Skin of body (tissue), 2 donors: ENCODE measurements around the gene NELFCD. TPM values are rescaled to one million over a fixed set of nuclear protein-coding genes. Genes with fewer than 3 reads are reported as not detected.
"Not testable (repeated sequence)": the region's sequence is repeated elsewhere in the genome, so short reads cannot be mapped to it uniquely, and the experiment has no call there.

ENCODE experiments used
- DNase-seq: peaks from one replicate; lab custom pipeline; 2025; lab: John Stamatoyannopoulos, UW
- total RNA-seq: library from RNA; depleted of rRNA; stranded (reverse); fragments of >200 nt; gene quantifications from one replicate; pipeline ENCODE4 v1.2.3, GENCODE V29; 2014

Gene NELFCD
- total RNA-seq, 1 donor from 2014 or later: 62.0 TPM

- no peak for DNase-seq
These were observed 9.6 kb upstream of the NELFCD start for GRCh38 chr20:58971429-58971828.

- no peak for DNase-seq
These were observed 7.9 kb upstream of the NELFCD start for GRCh38 chr20:58973179-58973578.

GRCh38 chr20:58973866-58974265 is 7.2 kb upstream of the NELFCD start:
- DNase-seq: no peak

GRCh38 chr20:58975353-58975752 is 5.7 kb upstream of the NELFCD start:
- DNase-seq: no peak

GRCh38 chr20:58976061-58976730 is 4.9 kb upstream of the NELFCD start:
- no peak for DNase-seq

- no peak for DNase-seq
These were observed 2.5 kb upstream of the NELFCD start for GRCh38 chr20:58978351-58979190.

GRCh38 chr20:58981628-58982364 is 740 bp downstream of the NELFCD start:
- DNase-seq: no peak

- DNase-seq: no peak
These were observed 1.5 kb downstream of the NELFCD start for GRCh38 chr20:58982406-58983114.

GRCh38 chr20:58983115-58983468 is 2.0 kb downstream of the NELFCD start:
- DNase-seq: not testable (repeated sequence)

- DNase-seq: no peak
These were observed 3.6 kb downstream of the NELFCD start for GRCh38 chr20:58984691-58985090.

GRCh38 chr20:58985656-58986055 is 4.6 kb downstream of the NELFCD start:
- DNase-seq: no peak

- no peak for DNase-seq
These were observed 5.4 kb downstream of the NELFCD start for GRCh38 chr20:58986286-58986967.

- DNase-seq: no peak
These were observed 6.0 kb downstream of the NELFCD start for GRCh38 chr20:58986968-58987517.

- DNase-seq: no peak
These were observed 6.9 kb downstream of the NELFCD start for GRCh38 chr20:58987790-58988564.

GRCh38 chr20:58988565-58988882 is 7.5 kb downstream of the NELFCD start:
- no peak for DNase-seq

GRCh38 chr20:58989196-58989595 is 8.1 kb downstream of the NELFCD start:
- DNase-seq: no peak

GRCh38 chr20:58990651-58991445 is 9.8 kb downstream of the NELFCD start:
- DNase-seq: no peak

GRCh38 chr20:58991715-58992114 is 10.7 kb downstream of the NELFCD start:
- no peak for DNase-seq

GRCh38 chr20:58992911-58993310 is 11.9 kb downstream of the NELFCD start:
- DNase-seq: no peak
